ENCODE results near the gene FHIT.
A peak's percentile ranks its signal among the peaks of the same experiment; 100 is the strongest.
"Not testable (repeated sequence)": the region's sequence is repeated elsewhere in the genome, so short reads cannot be mapped to it uniquely, and the experiment has no call there.

The FHIT gene

GRCh38 chr3:59824876-59825275, 1426.4 kb downstream of the FHIT start:
- no peak for DNase-seq (ENCODE audit: low spot score)

DNA sequence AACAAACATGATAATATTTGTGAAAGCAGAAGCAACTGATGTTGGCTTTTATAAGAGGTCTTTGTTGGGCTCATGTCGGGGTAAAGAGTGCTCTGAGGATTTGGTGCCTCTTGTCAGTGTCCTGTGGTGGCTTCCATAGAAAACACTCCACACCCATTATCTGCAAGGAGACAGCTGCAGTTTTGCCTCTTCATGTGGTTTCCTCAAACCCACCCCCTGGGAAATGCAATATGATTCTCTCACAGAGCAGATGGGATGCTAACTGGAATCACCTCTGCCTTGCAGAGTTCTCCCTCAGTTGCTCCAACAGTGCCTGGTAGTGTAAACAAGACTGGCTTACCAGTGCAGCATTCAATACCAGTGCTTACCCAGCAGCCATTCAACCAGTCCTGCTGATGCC, 1430.0 kb downstream of the FHIT start:
- no peak for DNase-seq (ENCODE audit: low spot score)

- DNase-seq (ENCODE audit: low spot score), result no peak
These were observed 1430.8 kb downstream of the FHIT start for GRCh38 chr3:59820352-59820934.

DNA sequence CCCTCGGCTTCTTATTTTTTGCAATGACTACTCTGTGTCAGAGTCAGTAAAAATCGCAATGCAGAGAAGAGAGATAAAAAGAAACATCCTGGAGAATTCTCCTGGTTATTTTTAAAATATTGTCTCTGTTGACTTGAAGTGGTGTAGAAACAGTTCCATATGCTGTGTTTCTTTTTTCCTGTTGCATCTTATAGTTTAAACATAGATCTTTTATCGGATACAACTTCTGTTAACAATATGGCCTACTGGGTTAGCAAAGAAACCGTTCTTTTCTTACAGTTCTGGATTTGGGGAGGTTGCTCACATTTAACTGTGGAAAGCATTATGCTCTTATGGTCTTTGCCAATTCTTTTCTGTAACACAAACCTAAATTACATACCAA, 1432.3 kb downstream of the FHIT start:
- no peak for DNase-seq (ENCODE audit: low spot score)

DNA sequence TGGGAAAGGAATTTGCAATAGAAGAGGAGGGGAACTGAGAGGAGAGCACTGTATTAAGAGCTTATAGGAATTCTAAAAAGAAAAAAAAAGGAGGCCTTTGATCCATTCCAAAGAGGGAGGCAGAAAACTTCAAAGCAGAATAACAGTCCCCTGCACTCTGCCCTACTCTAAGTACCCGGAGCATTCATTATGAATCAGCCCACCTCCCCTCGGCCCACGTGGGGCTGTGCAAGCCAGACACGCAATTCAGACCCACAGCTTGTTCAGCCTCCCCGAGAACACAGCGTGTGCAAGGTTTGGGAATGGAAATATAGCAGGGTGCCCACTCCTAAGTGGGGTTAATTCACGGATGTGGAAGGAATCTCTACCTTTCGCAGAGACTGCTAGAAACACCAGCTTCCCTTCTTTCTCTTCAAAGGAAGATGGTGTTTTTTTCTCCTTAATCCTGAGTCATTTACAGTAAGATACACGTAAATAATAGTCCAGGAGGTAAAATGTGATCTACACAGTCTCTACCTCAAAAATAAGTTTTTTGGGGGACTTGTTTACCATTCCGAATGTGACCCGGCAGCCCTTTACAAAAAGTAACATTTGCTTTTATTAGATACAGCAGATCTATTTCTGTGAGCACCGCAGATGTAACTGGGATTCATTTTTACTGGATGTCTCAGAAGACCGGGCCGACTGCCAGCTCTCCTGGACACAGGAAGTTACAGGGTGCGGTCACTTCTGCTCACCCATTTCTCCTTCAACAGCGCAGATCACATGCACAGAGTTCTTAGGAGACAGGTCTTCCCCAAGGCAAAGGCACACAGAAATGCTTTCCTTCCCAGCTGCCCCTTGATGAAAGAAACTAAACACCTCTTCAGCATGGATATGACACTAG, 1433.0 kb downstream of the FHIT start:
- peak; percentile 81 for DNase-seq (ENCODE audit: low spot score)

DNA sequence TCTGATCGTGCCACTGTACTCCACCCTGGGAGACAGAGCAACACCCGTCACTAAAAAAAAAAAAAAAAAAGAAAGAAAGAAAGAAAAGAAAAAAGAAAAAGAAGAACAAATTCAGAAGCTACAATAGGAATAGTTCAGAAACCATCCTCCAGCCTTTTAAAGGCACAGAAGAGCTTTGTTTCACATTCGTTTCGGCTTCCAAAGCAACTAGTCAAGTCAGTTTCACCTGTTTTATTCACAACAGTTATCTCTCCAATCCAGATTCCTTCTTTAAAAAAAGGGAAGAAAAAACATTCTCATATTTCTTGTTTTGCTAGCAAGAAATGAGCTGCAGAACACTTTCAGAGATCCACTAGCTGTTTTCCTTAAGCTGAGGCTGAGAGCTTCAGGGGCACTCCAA, 1433.7 kb downstream of the FHIT start:
- DNase-seq (ENCODE audit: low spot score), result no peak

- peak; percentile 12 for DNase-seq (ENCODE audit: low spot score)
These were observed 1434.9 kb downstream of the FHIT start for GRCh38 chr3:59816312-59816711.

- no peak for DNase-seq (ENCODE audit: low spot score)
These were observed 1438.1 kb downstream of the FHIT start for GRCh38 chr3:59813148-59813538.

- no peak for DNase-seq (ENCODE audit: low spot score)
These were observed 1438.8 kb downstream of the FHIT start for GRCh38 chr3:59812237-59813147.

- no peak for DNase-seq (ENCODE audit: low spot score)
These were observed 1440.1 kb downstream of the FHIT start for GRCh38 chr3:59811160-59811559.

DNA sequence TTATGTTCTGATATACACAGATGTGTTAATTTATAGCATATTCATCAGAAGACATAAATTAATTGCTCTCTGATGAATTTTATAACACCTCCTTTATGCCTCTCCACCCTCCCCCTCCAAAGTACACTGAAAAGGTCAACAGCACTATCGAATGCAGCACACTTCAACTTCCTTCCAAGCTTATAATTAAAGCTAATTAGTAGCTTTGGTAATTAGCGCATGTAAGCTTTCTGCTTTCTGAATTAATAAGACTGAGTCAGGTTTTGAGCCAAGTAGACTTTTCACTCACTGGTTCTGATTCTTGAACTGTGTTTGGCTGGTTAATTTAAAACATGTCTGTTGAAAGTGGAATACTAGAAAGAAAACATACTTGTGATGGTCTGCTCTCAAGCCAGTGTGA, 1440.6 kb downstream of the FHIT start:
- DNase-seq (ENCODE audit: low spot score), result no peak

DNA sequence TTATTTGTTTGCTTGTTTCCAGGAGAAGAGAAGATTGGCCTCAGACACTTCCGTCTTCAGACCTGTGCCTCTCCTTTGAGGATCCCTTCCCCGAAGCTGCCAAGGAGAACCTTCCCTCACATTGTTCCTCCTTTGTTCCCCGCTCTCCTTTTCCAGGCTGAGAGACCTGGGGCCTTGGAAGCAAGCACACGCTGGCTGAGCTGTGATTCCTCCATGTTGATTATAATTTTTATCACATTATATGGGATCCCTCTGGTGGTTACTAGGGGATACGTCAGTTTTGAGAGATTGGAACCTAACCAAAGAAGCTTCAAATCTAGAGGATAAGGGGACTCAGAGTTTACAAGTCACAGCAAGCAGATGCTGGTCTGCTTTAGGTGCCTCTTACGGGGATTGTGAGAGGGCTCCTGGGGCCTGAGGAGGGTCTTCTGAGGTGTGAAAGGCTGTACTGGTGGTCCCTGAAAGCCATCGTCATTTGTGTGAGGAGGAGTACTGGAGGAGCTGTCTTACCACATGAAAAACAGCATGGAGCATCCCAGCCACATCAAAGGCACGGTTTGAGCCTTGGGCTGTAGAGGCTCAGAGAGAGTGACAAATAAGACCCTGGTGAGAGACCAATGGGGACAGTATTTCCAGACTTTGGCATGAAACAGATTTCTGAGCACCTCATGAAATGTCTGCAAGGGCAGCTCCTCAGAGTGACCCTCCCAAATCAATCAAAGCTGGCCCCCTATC, 1441.4 kb downstream of the FHIT start:
- no peak for DNase-seq (ENCODE audit: low spot score)

DNA sequence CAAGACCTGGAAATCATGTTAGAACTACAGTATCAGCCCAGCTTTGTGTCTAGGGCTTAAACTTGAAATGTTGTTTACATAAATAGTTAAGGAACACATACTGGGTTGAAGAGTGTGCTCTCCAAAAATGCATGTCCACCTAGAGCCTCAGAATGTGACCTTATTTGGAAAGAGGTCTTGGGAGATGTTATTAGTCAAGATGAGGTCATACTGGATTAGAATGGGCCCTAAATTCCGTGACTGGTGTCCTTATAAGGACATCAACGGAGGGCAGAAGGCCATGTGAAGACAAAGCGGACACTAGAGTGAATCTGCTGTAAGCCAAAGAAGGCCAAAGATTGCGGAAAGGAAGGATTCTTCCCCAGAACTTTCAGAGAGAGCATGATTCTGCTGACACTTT, 1442.2 kb downstream of the FHIT start:
- DNase-seq (ENCODE audit: low spot score), result no peak

DNA sequence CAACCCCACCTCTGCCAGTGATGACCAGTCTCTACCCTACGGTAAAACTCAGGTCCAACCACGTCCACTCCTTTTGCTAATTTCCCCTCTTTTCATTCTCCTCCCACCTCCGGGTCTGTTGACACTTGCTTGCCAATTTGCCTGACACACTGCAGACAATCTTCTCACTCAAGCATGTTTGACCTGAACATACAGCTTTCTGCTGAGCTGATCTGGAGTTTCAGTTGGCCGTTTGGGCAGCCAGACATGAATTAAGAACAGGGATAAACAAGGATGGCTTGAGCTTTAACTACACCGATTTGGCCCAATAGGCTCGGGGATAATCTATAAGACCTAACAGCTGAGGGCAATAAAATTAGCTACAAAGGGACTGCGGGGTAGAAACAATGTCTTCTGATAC, 1442.8 kb downstream of the FHIT start:
- no peak for DNase-seq (ENCODE audit: low spot score)

GRCh38 chr3:59803268-59803667, 1448.0 kb downstream of the FHIT start:
- DNase-seq (ENCODE audit: low spot score), result no peak

DNA sequence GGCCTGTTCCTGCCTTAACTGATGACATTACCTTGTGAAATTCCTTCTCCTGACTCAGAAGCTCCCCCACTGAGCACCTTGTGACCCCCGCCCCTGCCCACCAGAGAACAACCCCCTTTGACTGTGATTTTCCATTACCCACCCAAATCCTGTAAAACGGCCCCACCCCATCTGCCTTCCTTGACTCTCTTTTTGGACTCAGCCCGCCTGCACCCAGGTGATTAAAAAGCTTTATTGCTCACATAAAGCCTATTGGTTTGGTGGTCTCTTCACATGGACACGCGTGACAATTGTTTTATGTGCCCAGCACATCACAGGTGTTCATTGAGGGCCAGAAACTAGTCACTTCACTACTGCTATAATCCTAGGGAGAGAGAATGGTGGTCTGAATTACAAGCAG, 1448.8 kb downstream of the FHIT start:
- not testable (repeated sequence) for DNase-seq (ENCODE audit: low spot score)

- no peak for DNase-seq (ENCODE audit: low spot score)
These were observed 1449.2 kb downstream of the FHIT start for GRCh38 chr3:59802045-59802444.

DNA sequence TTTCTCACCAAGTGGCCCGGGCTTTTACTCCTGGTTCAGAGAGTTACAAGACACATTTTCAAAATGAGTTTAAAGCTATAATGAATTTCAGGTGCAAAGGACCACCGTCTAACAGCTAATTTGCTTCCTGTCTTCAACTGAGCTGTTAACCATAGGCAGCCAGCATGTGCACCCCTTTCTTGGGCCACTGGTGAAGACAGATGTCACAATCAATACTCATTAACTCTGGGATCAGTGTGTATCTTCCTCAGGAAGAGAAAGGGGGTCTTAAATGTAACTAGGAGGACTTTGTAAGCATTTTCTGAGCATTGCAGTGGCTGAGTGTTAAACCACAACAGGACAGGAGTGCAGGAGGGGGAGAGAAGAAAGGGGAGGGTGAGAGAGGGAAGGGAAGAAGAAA, 1450.8 kb downstream of the FHIT start:
- DNase-seq (ENCODE audit: low spot score), result no peak

GRCh38 chr3:59798372-59799086, 1452.7 kb downstream of the FHIT start:
- no peak for DNase-seq (ENCODE audit: low spot score)

GRCh38 chr3:59797533-59797932, 1453.7 kb downstream of the FHIT start:
- DNase-seq (ENCODE audit: low spot score), result no peak

DNA sequence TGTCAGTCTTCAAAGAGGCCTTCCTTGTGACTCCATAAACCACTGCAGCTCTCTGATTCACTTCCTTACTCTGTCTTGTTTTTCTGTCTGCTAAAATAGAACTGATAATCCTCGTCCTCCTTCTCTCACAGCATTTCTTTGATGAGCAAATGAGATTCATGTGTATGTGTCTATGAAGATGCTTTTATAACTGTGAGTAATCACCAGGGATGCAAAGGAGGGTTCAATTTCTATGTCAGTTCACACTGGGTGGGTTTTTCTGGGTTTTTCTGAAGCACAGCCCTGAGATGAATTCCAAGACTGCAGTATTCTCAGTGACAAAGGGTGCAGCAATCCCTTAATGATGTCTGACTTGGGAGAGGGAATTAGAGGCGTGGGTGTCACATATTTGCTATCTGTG, 1454.8 kb downstream of the FHIT start:
- no peak for DNase-seq (ENCODE audit: low spot score)

All from LoVo (cell line).